GM19351 (cell line): ENCODE measurements around the gene PITPNC1.
"Not testable (repeated sequence)": the region's sequence is repeated elsewhere in the genome, so short reads cannot be mapped to it uniquely, and the experiment has no call there.

Experiments used
- ATAC-seq: cut with Tn5 transposase; IDR thresholded peaks from one replicate; pipeline ENCODE4 v1.9.1; 2021; ENCODE audit warnings: mild to moderate bottlenecking, moderate library complexity; ENCODE audit not compliant: unreplicated experiment

Gene PITPNC1

GRCh38 chr17:67700725-67701119 lies 323.6 kb downstream of the PITPNC1 start:
- no peak for ATAC-seq

DNA sequence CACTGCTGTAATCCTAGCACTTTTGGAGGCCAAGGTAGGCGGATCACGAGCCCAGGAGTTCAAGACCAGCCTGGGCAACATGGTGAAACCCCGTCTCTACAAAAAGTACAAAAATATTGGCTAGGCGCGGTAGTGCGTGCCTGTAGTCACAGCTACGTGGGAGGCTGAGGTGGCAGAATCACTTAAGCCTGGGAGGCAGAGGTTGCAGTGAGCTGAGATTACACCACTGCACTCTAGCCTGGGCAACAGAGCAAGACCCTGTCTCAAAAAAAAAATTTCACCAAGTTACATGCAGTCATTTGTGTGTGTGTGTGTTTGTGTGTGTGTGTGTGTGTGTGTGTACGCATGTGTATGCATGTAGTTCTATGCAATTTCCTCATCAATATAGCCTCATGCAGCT lies 325.8 kb downstream of the PITPNC1 start:
- not testable (repeated sequence) for ATAC-seq

DNA sequence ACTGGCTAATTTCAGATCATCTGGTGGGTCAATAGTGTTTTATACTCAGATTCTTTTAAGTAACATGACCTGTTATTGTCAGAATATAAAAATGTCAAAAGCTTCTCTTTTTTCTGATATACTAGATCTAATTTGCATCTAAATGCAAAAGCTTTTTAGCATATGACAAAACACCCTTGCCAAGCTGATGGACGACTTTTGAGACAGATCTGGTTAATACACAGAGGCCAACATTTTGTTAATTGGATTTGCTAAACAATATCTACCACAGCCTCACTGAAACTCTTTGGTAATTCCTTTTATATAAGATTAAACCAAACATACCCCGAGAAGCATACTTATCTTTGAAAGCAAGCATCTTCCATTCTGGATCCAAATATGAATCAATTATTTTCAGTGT lies 330.4 kb downstream of the PITPNC1 start:
- ATAC-seq, result no peak

DNA sequence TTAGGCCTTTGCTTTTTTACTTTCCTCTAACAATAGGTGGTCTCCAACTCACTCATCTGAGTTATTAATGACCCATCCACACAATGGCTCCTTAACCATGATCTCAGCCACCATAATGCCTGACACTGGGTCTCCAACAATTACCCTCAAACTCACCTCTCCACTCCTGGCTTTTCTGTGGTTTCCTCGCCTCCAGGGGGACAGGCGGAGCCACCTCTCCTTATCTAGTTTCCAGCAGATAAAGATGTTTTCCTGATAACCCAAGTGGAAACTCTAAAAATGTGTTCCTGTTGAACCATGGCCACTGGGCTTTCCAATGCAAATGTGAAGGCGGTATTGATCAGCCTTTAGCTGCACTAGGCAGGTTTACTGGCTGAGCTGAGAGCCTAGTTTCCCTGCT lies 331.3 kb downstream of the PITPNC1 start:
- ATAC-seq, result no peak

GRCh38 chr17:67711916-67712315 lies 334.8 kb downstream of the PITPNC1 start:
- no peak for ATAC-seq

- no peak for ATAC-seq
Observed at GRCh38 chr17:67712375-67712774, 335.3 kb downstream of the PITPNC1 start.

DNA sequence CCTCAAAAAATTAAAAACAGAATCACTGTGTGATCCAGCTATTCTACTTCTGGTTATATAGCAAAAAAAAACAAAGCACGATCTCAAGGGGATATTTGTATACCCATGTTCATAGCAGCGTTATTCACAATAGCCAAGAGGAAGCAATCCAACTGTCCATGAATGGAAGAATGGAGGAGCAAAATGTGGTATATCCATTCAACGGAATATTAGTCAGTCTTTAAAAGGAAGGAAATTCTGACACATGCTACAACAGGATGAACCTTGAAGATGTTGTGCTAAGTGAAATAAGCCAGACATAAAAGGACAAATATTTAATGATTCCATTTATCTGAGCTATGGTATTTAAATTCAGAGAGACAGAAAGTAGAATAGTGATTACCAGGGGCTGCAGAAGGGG lies 336.1 kb downstream of the PITPNC1 start:
- ATAC-seq, result no peak

DNA sequence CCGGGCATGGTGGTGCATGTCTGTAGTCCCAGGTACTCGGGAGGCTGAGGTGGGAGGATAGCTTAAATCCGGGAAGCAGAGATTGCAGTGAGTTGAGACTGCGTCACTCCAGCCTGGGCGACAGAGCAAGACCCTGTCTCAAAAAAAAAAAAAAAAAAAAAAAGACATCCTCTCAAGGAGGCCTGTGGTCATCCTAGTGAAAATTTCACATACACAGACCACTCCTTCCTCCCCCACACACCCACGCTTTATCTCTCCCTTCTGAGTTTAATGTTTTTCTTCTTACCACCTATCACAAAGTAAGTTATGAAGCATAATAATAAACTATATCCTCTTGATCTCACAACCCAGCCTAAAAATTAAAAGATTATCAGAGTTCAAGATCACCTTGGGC lies 339.3 kb downstream of the PITPNC1 start:
- no peak for ATAC-seq

DNA sequence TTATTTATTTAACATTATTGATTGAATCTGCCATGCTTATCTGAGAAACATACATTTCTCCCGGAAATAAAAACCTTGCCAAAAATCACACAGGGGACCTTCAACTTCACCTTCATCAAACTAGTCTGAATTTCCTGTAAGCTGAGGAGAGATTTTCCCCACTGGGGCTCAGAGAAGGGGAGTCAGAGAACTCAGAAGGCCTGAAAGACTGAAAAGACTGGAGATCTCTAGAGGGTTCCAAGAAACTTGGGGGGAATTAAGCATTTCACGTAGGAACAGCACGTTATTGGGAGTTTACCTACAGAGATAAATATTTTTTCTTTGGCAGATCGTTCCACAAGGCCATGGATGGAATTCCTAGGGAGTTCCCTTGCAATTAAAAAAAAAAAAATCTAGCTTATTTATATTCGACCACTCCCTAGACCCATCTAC lies 340.1 kb downstream of the PITPNC1 start:
- ATAC-seq, result no peak

- peak; percentile 94 for ATAC-seq
Observed at GRCh38 chr17:67717624-67718324, 340.7 kb downstream of the PITPNC1 start, which contains the start of gene NOL11. Gene NOL11, plus strand, starts transcription at chr17:67717936. Its CDS starts 12 bp downstream, at chr17:67717948.

DNA sequence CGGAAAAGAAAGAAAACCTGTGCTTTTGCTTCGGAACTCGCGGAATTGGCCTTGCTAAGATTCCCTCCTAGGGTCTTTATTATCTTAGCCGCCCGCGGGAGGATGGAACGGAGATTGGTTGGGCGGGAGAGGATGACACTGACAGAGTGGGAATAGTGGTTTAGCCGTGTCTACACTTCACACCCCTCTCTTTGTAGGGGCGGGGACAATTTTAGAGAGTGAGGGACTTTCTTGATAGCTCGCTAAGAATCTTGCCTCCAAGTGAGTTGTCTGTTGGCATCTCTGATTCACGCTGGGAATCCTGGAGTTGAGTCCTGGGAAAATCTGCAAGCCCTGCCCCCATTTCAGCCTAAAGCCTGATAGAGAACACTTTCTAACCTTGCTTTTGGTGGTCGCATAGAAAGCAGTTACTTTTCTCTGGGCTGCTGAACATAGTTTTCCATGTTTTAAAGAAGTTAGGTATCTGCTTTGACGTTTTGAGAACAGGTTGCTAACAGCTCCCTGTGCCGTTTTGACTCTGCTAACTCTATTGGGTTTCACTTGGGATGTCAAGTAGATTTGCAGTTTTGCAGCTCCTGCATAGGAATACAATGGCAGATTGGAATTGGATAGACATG lies 341.4 kb downstream of the PITPNC1 start:
- ATAC-seq, result no peak

- ATAC-seq, result no peak
Observed at GRCh38 chr17:67725373-67725791, 348.3 kb downstream of the PITPNC1 start.

DNA sequence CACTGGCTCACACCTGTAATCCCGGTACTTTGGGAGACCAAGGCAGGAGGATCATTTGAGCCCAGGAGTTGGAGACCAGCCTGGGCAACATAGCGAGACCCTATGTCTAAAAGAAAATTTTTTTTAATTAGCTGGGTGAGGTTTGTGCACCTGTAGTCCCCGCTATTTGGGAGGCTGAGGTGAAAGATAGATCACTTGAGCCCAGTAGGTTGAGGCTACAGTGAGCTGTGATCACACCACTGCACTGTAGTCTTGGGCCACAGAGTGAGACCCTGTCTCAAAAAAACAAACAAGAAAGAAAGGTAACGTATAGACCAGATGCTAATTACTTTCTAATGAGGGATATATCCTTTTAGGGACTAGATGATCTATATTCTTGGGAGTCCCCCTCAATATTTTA lies 348.7 kb downstream of the PITPNC1 start:
- no peak for ATAC-seq

- ATAC-seq, result not testable (repeated sequence)
Observed at GRCh38 chr17:67727152-67728039, 350.3 kb downstream of the PITPNC1 start.

DNA sequence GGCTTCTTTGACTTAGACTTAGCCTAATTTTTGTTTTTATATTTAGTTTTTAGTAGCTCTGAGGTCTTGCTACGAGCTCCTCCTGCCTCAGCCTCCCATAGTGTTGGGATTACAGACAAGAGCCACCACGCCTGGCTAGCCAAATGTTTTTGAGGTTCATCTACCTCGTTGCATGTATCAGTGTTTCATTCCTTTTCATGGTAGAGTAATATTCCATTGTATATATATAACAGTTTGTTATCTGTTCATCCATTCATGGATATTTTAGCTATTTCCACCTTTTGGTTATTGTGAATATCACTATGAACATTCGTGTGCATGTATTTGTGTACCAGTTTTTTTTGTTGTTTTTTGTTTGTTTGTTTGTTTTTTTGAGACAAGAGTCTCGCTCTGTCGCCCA lies 352.8 kb downstream of the PITPNC1 start:
- no peak for ATAC-seq

DNA sequence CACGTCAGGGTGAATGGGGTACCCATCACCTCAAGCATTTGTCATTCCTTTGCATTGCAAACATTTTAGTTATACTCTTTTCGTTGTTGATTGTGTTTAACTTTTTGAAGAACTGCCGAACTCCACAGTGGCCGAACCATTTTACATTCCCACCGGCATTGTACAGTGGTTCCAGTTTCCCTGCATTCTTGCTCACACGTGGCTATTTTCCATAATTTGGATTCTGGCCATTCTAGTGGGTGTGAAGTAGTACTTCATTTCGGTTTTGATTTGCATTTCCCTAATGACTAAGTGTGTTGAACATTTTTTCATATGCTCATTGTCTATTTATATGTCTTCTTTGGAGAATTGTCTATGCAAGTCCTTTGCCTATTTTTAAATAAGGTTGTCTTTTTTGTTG lies 353.6 kb downstream of the PITPNC1 start:
- ATAC-seq, result no peak

DNA sequence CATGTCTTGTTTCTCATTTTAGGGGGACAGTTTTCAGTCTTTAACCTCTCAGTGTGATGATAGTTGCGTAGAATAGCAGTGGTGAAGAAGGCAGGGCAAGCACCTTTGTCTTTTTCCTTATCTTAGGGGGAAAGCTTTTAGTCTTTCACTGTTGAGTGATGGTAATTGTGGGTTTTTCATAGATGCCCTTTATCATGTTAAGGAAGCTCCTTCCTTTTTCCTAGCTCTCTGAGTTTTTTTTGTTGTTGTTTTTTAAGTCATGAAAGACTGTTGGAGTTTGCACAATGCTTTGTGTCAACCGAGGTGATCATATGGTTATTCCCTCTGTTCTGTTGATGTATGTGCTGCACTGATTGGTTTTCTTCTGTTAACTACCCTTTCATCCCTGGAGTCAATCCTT lies 356.4 kb downstream of the PITPNC1 start:
- no peak for ATAC-seq

DNA sequence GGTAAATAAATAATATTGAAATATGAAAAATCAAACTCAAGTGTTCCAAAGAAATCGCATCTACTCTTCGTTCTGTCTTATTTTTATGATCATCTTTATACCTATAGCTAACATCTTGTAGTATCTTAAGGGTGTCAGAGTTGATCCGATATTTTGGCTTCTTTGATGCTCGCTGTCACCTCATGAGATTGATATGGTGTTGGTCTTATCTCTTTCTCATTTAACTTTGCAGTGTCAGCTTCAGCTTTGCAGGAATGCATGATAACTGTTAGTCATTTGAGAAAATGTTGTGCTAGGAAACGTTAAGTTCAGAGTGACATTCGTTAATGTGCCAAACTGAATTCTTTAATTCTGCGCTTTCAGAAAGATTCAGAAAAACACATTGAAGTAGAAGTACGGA lies 360.1 kb downstream of the PITPNC1 start:
- no peak for ATAC-seq

DNA sequence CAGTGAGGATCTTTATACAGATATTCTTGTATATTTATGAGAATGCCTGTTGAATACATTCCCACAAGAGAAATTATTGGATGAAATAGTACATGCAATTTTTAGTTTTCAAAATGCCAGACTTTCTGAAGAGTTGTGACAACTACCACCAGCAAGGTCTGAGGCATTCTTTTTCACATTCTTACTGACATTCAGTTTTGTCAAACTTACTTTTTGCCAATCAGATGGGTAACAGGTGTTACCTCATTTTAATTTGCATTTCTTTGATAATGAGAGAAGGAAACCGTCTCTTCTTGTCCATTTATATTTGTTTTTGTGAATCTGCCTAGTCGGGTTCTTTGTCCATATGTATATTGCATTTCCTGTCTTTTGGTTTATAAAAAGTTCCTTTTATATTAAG lies 364.9 kb downstream of the PITPNC1 start:
- ATAC-seq, result no peak
